SKM-1 treated with dmso at 0.1 percent for 144 hours (cell line): ENCODE measurements around the gene MT3.
A peak's percentile ranks its signal among the peaks of the same experiment; 100 is the strongest.

Experiments used
- DNase-seq: peaks from one replicate; lab custom pipeline; 2025; ENCODE audit not compliant: unreplicated experiment; lab: John Stamatoyannopoulos, UW

The MT3 gene

DNA sequence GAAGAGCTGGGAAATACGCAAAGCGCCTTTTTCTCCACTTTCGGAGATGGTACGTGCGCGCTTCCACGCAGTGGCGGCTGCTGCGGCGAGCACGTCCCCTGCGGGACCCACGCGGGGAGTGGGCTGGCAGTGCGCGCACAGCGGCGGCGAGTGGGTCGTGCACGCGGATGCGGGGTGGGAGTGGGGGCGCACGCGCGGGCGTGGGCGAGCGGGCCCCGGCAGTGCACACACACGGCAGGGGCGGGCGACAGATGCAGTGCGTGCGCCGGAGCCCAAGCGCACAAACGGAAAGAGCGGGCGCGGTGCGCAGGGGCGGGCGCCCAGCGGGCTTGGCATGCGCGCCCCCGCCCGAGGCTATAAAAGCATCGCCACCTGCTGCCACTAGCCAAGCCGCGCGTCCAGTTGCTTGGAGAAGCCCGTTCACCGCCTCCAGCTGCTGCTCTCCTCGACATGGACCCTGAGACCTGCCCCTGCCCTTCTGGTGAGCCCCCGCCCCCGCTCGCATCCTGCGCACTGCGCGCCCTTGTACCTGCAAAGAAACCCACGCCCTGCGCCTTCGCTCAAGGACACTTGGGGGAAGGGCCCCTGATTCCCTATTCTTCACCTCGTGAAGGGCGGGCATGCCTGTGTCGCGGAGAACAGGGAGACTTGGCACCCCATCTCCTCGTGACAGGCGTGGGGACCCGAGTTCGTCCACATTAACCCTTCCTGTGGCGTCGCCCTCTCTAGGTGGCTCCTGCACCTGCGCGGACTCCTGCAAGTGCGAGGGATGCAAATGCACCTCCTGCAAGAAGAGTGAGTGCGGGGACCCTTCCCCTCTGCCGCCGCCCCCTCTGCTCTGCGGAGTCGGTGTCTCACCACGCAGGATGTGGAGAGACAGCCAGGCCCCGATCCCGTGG is at the start of gene MT3:
Gene MT3, plus strand, starts transcription at position 388 of the 899 bp plus-strand sequence. Its CDS starts 63 bp downstream, at position 451.
- no peak for DNase-seq

- no peak for DNase-seq
Observed at GRCh38 chr16:56539656-56540055, 49.7 kb upstream of the MT3 start.

- DNase-seq = no peak
Observed at GRCh38 chr16:56542039-56542438, 47.3 kb upstream of the MT3 start.

DNA sequence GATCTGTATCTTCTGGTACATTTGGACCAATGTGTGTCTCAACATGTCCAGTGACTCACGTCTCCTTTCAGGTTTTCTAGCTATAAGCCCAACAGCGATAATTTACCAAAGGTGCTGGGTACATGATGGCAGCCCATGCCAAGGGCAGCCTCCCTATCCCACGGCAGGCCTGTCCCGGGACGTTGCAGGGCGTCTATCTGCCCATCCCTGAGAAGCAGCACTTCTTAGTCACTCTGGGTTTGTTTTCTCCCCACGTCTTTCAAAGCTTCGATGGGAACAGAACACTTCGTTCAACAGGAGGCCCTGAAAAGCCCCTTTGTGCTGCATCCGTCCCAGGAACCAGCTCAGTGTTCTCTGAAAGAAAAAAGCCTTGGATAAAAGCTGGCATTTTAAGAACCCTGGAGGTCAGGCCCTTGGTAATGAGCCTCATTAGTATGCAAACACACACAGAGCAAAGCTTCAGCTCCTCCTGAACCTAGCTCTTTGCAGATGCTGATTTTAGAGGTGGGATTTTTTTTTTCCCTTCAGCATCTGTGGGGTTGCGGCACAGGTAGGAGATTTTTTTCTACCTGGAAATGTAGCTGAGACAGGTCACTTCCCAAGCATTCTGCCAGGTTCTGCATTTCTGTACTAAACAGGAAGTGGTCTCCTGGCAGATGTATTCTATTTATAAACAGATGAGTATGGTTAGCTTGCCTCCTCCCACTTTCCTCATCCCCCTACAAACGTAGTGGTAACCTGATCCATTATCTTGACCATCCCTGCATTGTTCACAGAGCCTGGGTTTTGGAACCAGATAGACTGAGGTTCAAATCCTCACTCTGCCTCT is 42.0 kb upstream of the MT3 start:
- peak; percentile 32 for DNase-seq

DNA sequence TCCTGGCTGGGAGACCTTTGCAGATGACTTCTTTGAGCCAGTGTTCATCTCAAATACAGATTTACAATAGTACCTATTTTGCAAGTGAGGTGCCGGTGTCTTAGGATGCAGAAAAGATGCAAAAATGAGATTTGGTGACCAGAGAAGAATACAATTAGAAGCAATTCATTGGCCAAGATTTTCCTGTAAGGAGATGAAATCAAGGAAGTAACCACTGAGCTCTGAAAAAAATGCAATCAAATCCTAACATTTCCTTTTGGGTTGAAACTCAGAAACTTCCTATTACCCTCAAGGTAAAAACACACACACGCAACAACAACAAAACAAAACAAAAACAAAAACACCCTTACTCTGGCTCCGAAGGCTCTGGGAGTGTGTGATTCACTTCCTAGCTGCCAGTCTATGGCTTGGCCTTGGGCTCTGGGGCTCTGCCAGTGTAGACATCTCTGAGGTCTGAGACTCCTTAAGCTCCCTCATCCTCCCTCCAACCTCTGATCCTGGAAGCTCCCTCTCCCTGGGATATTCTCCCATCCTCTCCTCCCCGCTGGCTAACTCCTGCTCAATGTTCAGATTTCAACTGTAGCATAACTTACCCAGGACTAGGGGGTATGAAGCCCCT is 41.3 kb upstream of the MT3 start:
- no peak for DNase-seq

GRCh38 chr16:56549161-56549560 is 40.2 kb upstream of the MT3 start:
- no peak for DNase-seq

- DNase-seq = no peak
Observed at GRCh38 chr16:56549744-56550385, 39.5 kb upstream of the MT3 start.

- no peak for DNase-seq
Observed at GRCh38 chr16:56551796-56552738, 37.3 kb upstream of the MT3 start.

GRCh38 chr16:56554441-56554840 is 34.9 kb upstream of the MT3 start:
- no peak for DNase-seq

- DNase-seq = no peak
Observed at GRCh38 chr16:56558024-56558747, 31.1 kb upstream of the MT3 start.

GRCh38 chr16:56559109-56559508 is 30.2 kb upstream of the MT3 start:
- no peak for DNase-seq

GRCh38 chr16:56560447-56560846 is 28.9 kb upstream of the MT3 start:
- no peak for DNase-seq

DNA sequence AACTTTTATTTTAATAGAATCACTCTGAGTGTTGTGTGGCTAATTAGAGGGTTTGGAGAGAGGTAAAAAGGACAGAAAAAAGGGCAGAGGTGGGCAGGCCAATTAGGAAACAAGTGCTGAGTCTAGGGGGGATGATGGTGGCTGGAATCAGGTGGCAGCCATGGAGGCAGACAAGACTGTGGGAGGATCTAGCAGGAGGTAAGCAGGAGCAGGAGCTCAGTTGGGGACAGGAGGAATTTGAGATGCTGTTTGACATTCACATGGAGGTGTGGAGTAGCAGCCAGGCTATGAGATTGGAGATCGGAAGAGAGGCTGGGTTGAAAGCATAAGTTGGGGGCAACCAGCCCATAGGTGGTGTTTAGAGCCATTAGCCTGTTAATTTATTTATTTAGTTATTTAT is 28.2 kb upstream of the MT3 start:
- no peak for DNase-seq

GRCh38 chr16:56564793-56565477 is 24.4 kb upstream of the MT3 start, which contains the start of gene MT4:
MT4 (plus strand) TSS chr16:56565073; CDS start chr16:56565129, 56 bp downstream.
- DNase-seq = no peak

DNA sequence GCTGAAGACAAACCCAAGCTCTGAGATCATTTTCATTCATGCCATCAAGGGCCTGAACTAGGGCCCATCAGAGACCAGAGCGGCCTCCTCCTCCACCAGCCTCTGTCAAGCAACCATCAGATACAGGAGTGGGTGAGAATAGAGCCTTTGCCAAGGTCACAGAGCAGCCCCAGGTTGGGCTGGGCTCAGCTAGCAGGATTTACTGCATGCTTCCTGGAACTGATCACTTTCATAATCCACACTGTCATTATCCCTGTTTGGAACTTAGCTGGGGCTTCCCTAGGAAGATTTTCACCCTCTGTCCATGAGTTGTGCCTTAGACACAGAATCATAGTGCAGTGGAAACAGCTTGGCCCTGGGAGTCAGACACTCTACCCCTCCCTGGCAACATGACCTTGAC is 19.4 kb upstream of the MT3 start:
- DNase-seq = no peak

DNA sequence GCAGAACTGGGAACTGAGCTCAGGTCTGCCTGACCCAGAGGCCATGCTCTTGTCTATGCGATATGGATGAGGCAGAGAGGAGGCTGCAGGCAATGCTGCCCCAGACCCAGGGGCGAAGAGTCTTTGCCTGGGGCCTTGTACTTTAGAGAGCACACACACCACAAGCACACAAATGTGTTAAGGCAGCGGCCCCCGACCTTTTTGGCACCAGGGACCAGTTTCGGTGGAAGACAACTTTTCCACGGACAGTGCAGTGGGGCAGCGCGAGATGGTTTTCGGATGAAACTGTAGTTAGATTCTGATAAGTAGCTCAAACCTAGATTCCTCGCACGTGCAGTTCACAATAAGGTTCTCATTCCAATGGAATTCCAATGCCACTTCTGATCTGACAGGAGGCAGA is 17.8 kb upstream of the MT3 start:
- DNase-seq = no peak

- no peak for DNase-seq
Observed at GRCh38 chr16:56574625-56575024, 14.7 kb upstream of the MT3 start.

GRCh38 chr16:56576585-56577299 is 12.6 kb upstream of the MT3 start:
- peak; percentile 74 for DNase-seq
